Measurements from ENCODE around the gene MRPL12. TPM values are rescaled to one million over a fixed set of nuclear protein-coding genes. Genes with fewer than 3 reads are reported as not detected.
A peak's percentile ranks its signal among the peaks of the same experiment; 100 is the strongest.

MRPL12 gene
- total RNA-seq, 6 donors from 2014 or later: 29.3 to 69.8 (median 47.8) TPM

GRCh38 chr17:81676906-81677305, 26.3 kb upstream of the MRPL12 start:
- Histone ChIP-seq H3K9me3 (no peaks in the 10 kb centered on the region), H3K4me3 (no peak overlapping the region), H3K4me1 (peaks cover 0 to 2% (median 0%) of the 10 kb centered on the region in 4 donors), H3K27me3 (no peaks in the 10 kb centered on the region), H3K27ac (no peak overlapping the region), H3K36me3 (peaks cover 14 to 39% (median 23%) of the 10 kb centered on the region in 4 donors)
- DNase-seq (no peak), ATAC-seq (ENCODE audit: low FRiP score in 2 of 2) (peak in 1 of 2 donors; percentile 32)
- 98% methylated on average over 11 to 15 of the region's 17 CpGs for WGBS, 2 donors
- no peak for TF ChIP-seq CTCF (IDR thresholded peaks at IDR 0.05)
- no peak for TF ChIP-seq POLR2A (IDR thresholded peaks at IDR 0.05)
- TF ChIP-seq POLR2AphosphoS5 (IDR thresholded peaks at IDR 0.05): no peak
- TF ChIP-seq EP300 (IDR thresholded peaks at IDR 0.05): no peak

GRCh38 chr17:81680150-81680549, 23.0 kb upstream of the MRPL12 start:
- TF ChIP-seq EP300 (IDR thresholded peaks at IDR 0.05): no peak
- no peak overlapping the region for H3K4me3 ChIP-seq
- DNase-seq (no peak), ATAC-seq (ENCODE audit: low FRiP score in 2 of 2) (no peak)
- no peaks in the 10 kb centered on the region for H3K27me3 ChIP-seq
- peaks cover 16 to 25% (median 17%) of the 10 kb centered on the region in 4 donors for H3K4me1 ChIP-seq
- H3K9me3 ChIP-seq: no peaks in the 10 kb centered on the region
- peaks cover 0 to 12% (median 0%) of the 10 kb centered on the region in 4 donors for H3K36me3 ChIP-seq
- 85 to 92% methylated on average over 11 of the region's 11 CpGs for WGBS, 2 donors
- H3K27ac ChIP-seq: no peak overlapping the region

DNA sequence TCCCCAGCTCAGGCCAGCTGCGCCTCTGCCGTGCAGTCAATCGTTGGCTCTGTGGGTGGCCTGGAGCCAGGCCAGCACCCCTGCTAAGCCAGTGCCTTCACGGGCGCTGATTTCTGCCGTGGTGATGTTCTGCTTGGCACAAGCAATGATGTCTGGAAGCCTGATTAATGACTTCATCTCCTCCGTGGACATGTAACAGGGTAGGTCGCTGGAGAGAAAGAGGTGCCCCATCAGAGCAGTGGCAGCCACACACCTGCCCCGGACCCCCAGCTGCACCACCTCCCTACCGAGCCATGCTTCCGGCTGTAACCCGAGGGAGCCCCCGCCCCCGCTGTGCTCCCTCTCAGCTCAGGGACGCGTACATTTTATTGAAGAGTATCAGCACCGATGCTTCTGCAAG, 21.5 kb upstream of the MRPL12 start:
- peaks cover 22 to 38% (median 27%) of the 10 kb centered on the region in 4 donors for H3K4me1 ChIP-seq
- H3K36me3 ChIP-seq: peaks cover 2 to 25% (median 9%) of the 10 kb centered on the region in 4 donors
- no peaks in the 10 kb centered on the region for H3K9me3 ChIP-seq
- H3K27ac ChIP-seq: no peak overlapping the region
- whole genome bisulfite sequencing, 2 donors: 83 to 92% methylated on average over 9 to 17 of the region's 17 CpGs
- TF ChIP-seq EP300 (IDR thresholded peaks at IDR 0.05) (no peak), CTCF (IDR thresholded peaks at IDR 0.05) (no peak), POLR2A (IDR thresholded peaks at IDR 0.05) (no peak), POLR2AphosphoS5 (IDR thresholded peaks at IDR 0.05) (no peak)
- H3K27me3 ChIP-seq: no peaks in the 10 kb centered on the region
- no peak overlapping the region for H3K4me3 ChIP-seq
- no peak for DNase-seq
- ATAC-seq (ENCODE audit: low FRiP score in 2 of 2): no peak

- WGBS, 2 donors: 42 to 47% methylated on average over 17 to 19 of the region's 19 CpGs
- Histone ChIP-seq H3K27me3 (no peaks in the 10 kb centered on the region), H3K4me1 (peaks cover 22 to 38% (median 28%) of the 10 kb centered on the region in 4 donors), H3K27ac (peak overlapping the region; percentile 82 to 93 (median 88)), H3K36me3 (peaks cover 9 to 35% (median 19%) of the 10 kb centered on the region in 4 donors), H3K4me3 (peak overlapping the region; percentile 88 to 100 (median 92)), H3K9me3 (no peaks in the 10 kb centered on the region)
- ATAC-seq (ENCODE audit: low FRiP score in 2 of 2) (no peak), DNase-seq (no peak)
- TF ChIP-seq CTCF (IDR thresholded peaks at IDR 0.05): no peak
- no peak for TF ChIP-seq POLR2AphosphoS5 (IDR thresholded peaks at IDR 0.05)
- no peak for TF ChIP-seq EP300 (IDR thresholded peaks at IDR 0.05)
- TF ChIP-seq POLR2A (IDR thresholded peaks at IDR 0.05): no peak
These were observed 20.5 kb upstream of the MRPL12 start for GRCh38 chr17:81682565-81683207.

- peak overlapping the region; percentile 82 to 93 (median 88) for H3K27ac ChIP-seq
- H3K4me1 ChIP-seq: peaks cover 22 to 38% (median 28%) of the 10 kb centered on the region in 4 donors
- no peaks in the 10 kb centered on the region for H3K27me3 ChIP-seq
- H3K4me3 ChIP-seq: peak overlapping the region; percentile 88 to 100 (median 92)
- H3K9me3 ChIP-seq: no peaks in the 10 kb centered on the region
- H3K36me3 ChIP-seq: peaks cover 9 to 40% (median 24%) of the 10 kb centered on the region in 4 donors
- WGBS, 2 donors: 1% methylated on average over 25 of the region's 37 CpGs; no CpG with 5 or more reads in 1 of the 2 donors
- DNase-seq: no peak
- no peak for ATAC-seq (ENCODE audit: low FRiP score in 2 of 2)
- TF ChIP-seq POLR2A (IDR thresholded peaks at IDR 0.05) (no peak), CTCF (IDR thresholded peaks at IDR 0.05) (no peak), POLR2AphosphoS5 (IDR thresholded peaks at IDR 0.05) (no peak), EP300 (IDR thresholded peaks at IDR 0.05) (no peak)
These were observed 20.0 kb upstream of the MRPL12 start for GRCh38 chr17:81683208-81683583.

All from upper lobe of left lung (tissue), 6 donors.